ENCODE results near the gene ABCB8.
A peak's percentile ranks its signal among the peaks of the same experiment; 100 is the strongest.

Gene ABCB8

GRCh38 chr7:151083071-151083823, 55.0 kb downstream of the ABCB8 start, which contains the start of gene TMUB1 (continued):
- TF ChIP-seq EGR2 (tag by site-specific recombination; IDR thresholded peaks at IDR 0.05; ENCODE audit: low read depth), result peak; percentile 80
- TF ChIP-seq ZNF843 (tag by site-specific recombination; IDR thresholded peaks at IDR 0.05), result no peak
- TF ChIP-seq ZNF354C (tag by site-specific recombination; IDR thresholded peaks at IDR 0.05; ENCODE audit: borderline replicate concordance, low read depth), result no peak
- peak; percentile 84 for TF ChIP-seq ZBTB6 (tag by site-specific recombination; IDR thresholded peaks at IDR 0.05)
- TF ChIP-seq KLF16 (tag by site-specific recombination; IDR thresholded peaks at IDR 0.05), result 0 out of 2 replicates have a peak, but pooled peaks have one; percentile 19
- TF ChIP-seq HIC1 (tag by site-specific recombination; IDR thresholded peaks at IDR 0.05), result no peak
- no peak for TF ChIP-seq ZNF2 (tag by site-specific recombination; IDR thresholded peaks at IDR 0.05)
- 0 out of 2 replicates have a peak, but pooled peaks have one; percentile 45 for TF ChIP-seq ZSCAN30 (tag by site-specific recombination; IDR thresholded peaks at IDR 0.05)
- TF ChIP-seq ZBTB8A (tag by site-specific recombination; IDR thresholded peaks at IDR 0.05), result peak; percentile 77
- 0 out of 2 replicates have a peak, but pooled peaks have one; percentile 85 for TF ChIP-seq ZBTB48 (tag by site-specific recombination; IDR thresholded peaks at IDR 0.05)
- no peak for TF ChIP-seq ZNF529 (tag by site-specific recombination; IDR thresholded peaks at IDR 0.05; ENCODE audit: insufficient replicate concordance)
- no peak for TF ChIP-seq ZBTB1 (tag by site-specific recombination; IDR thresholded peaks at IDR 0.05)
- no peak for TF ChIP-seq PRDM4 (tag by site-specific recombination; IDR thresholded peaks at IDR 0.05)
- no peak for TF ChIP-seq ATF2 (tag by site-specific recombination; IDR thresholded peaks at IDR 0.05; ENCODE audit: low read depth)
- no peak for TF ChIP-seq RBAK (tag by site-specific recombination; IDR thresholded peaks at IDR 0.05)
- 0 out of 2 replicates have a peak, but pooled peaks have one; percentile 30 for TF ChIP-seq CTCF (tag by site-specific recombination; IDR thresholded peaks at IDR 0.05)
- peak; percentile 66 for TF ChIP-seq SP2 (tag by site-specific recombination; IDR thresholded peaks at IDR 0.05)
- TF ChIP-seq PRDM2 (tag by site-specific recombination; IDR thresholded peaks at IDR 0.05; ENCODE audit: borderline replicate concordance), result no peak
- no peak for TF ChIP-seq ZNF169 (tag by site-specific recombination; IDR thresholded peaks at IDR 0.05)
- peak; percentile 70 for TF ChIP-seq GLIS2 (tag by site-specific recombination; IDR thresholded peaks at IDR 0.05)
- TF ChIP-seq ZNF155 (tag by site-specific recombination; IDR thresholded peaks at IDR 0.05), result no peak
- no peak for TF ChIP-seq ZNF202 (tag by site-specific recombination; IDR thresholded peaks at IDR 0.05; ENCODE audit: borderline replicate concordance)
- no peak for TF ChIP-seq TCF7L2 (IDR thresholded peaks at IDR 0.05; ENCODE audit: borderline replicate concordance, low read depth, low read length)
- TF ChIP-seq ZNF629 (tag by site-specific recombination; IDR thresholded peaks at IDR 0.05), result peak; percentile 90

Measured in HEK293 (cell line).